ENCODE results near the gene ZNF385C. TPM values are rescaled to one million over a fixed set of nuclear protein-coding genes. Genes with fewer than 3 reads are reported as not detected.

Gene ZNF385C
- total RNA-seq, 1 experiment from 2014 or later, result 1.7 TPM

- no peaks in the 10 kb centered on the region for H3K9me3 ChIP-seq (ENCODE audit: insufficient read depth, low read depth)
- peaks cover 4% of the 10 kb centered on the region; the same call in 1 of the 2 replicates for H3F3A ChIP-seq (ENCODE audit: insufficient read depth, low read depth)
- peaks cover 71% of the 10 kb centered on the region for H4K20me1 ChIP-seq (ENCODE audit: insufficient read depth)
- ChIA-PET CTCF (interaction anchor here (0.6 kb wide), 1 partner anchor 18 kb away, joined by 6 read pairs; the partner anchor contains the start of gene NKIRAS2), POLR2A (ENCODE audit: unreplicated experiment) (no interaction called here)
- no peak overlapping the region for H3K4me2 ChIP-seq
- BruUV-seq (replicated peaks), result no TSS peak
- H3K79me2 ChIP-seq (ENCODE audit: low read depth), result peaks cover 60% of the 10 kb centered on the region
- no peaks in the 10 kb centered on the region for H3K4me1 ChIP-seq (replicated peaks; ENCODE audit: insufficient read depth)
- H3K27me3 ChIP-seq (ENCODE audit: insufficient read depth, low read depth), result no peaks in the 10 kb centered on the region
- TF ChIP-seq CTCF (conservative IDR thresholded peaks at IDR 0.05) (no peak), EZH2 (IDR thresholded peaks at IDR 0.05; ENCODE audit: low read depth) (no peak)
- no peak for DNase-seq
- intact Hi-C loops (cut with micrococcal nuclease; ENCODE audit: unreplicated experiment), result no loop called here
- no peaks in the 10 kb centered on the region for H3K9me2 ChIP-seq (ENCODE audit: insufficient read depth)
- no peak overlapping the region for H3K4me3 ChIP-seq
- H3K36me3 ChIP-seq (ENCODE audit: low read depth), result peaks cover 18% of the 10 kb centered on the region
- no peak overlapping the region for H2AFZ ChIP-seq
- no peak overlapping the region for H3K27ac ChIP-seq
Observed at GRCh38 chr17:42002175-42002791, 96.0 kb downstream of the ZNF385C start.

GRCh38 chr17:42001729-42002128 lies 96.5 kb downstream of the ZNF385C start:
- POLR2A ChIA-PET (ENCODE audit: unreplicated experiment), result no interaction called here
- Histone ChIP-seq H3K79me2 (ENCODE audit: low read depth) (peaks cover 55% of the 10 kb centered on the region), H3K36me3 (ENCODE audit: low read depth) (peaks cover 18% of the 10 kb centered on the region), H3K4me3 (no peak overlapping the region), H3K27ac (no peak overlapping the region), H3K4me1 (replicated peaks; ENCODE audit: insufficient read depth) (no peaks in the 10 kb centered on the region), H3K9me2 (ENCODE audit: insufficient read depth) (no peaks in the 10 kb centered on the region), H2AFZ (no peak overlapping the region), H3K9me3 (ENCODE audit: insufficient read depth, low read depth) (no peaks in the 10 kb centered on the region), H3K27me3 (ENCODE audit: insufficient read depth, low read depth) (no peaks in the 10 kb centered on the region), H3K4me2 (no peak overlapping the region), H3F3A (ENCODE audit: insufficient read depth, low read depth) (peaks cover 7% of the 10 kb centered on the region; the same call in 1 of the 2 replicates), H4K20me1 (ENCODE audit: insufficient read depth) (peaks cover 69% of the 10 kb centered on the region)
- CTCF ChIA-PET, result no interaction called here
- no TSS peak for BruUV-seq (replicated peaks)
- intact Hi-C loops (cut with micrococcal nuclease; ENCODE audit: unreplicated experiment), result no loop called here
- TF ChIP-seq EZH2 (IDR thresholded peaks at IDR 0.05; ENCODE audit: low read depth) (no peak), CTCF (conservative IDR thresholded peaks at IDR 0.05) (no peak)
- no peak for DNase-seq

- intact Hi-C loops (cut with micrococcal nuclease; ENCODE audit: unreplicated experiment), result no loop called here
- Histone ChIP-seq H3K27ac (no peak overlapping the region), H3F3A (ENCODE audit: insufficient read depth, low read depth) (peaks cover 13% of the 10 kb centered on the region; the same call in 1 of the 2 replicates), H2AFZ (no peak overlapping the region), H3K4me1 (replicated peaks; ENCODE audit: insufficient read depth) (no peaks in the 10 kb centered on the region), H3K9me2 (ENCODE audit: insufficient read depth) (no peaks in the 10 kb centered on the region), H3K79me2 (ENCODE audit: low read depth) (peaks cover 45% of the 10 kb centered on the region), H4K20me1 (ENCODE audit: insufficient read depth) (peaks cover 63% of the 10 kb centered on the region), H3K4me2 (no peak overlapping the region), H3K4me3 (no peak overlapping the region), H3K9me3 (ENCODE audit: insufficient read depth, low read depth) (no peaks in the 10 kb centered on the region), H3K36me3 (ENCODE audit: low read depth) (peaks cover 21% of the 10 kb centered on the region), H3K27me3 (ENCODE audit: insufficient read depth, low read depth) (no peaks in the 10 kb centered on the region)
- CTCF ChIA-PET, result no interaction called here
- BruUV-seq (replicated peaks), result no TSS peak
- TF ChIP-seq CTCF (conservative IDR thresholded peaks at IDR 0.05) (no peak), EZH2 (IDR thresholded peaks at IDR 0.05; ENCODE audit: low read depth) (no peak)
- POLR2A ChIA-PET (ENCODE audit: unreplicated experiment), result interaction anchor here (0.6 to 1.0 kb wide), 2 partner anchors 17 to 20 kb away, joined by 3 to 4 read pairs; no protein-coding TSS in a partner anchor
- DNase-seq, result no peak
Observed at GRCh38 chr17:42000413-42001133, 97.7 kb downstream of the ZNF385C start.

All from PC-9 (cell line).